GM18508 (cell line): ENCODE data around the gene OR4M1.
"Not testable (repeated sequence)": the region's sequence is repeated elsewhere in the genome, so short reads cannot be mapped to it uniquely, and the experiment has no call there.

Experiments
- ATAC-seq: cut with Tn5 transposase; IDR thresholded peaks from one replicate; pipeline ENCODE4 v1.9.1; 2021; ENCODE audit warnings: moderate number of reproducible peaks; ENCODE audit not compliant: insufficient read depth, unreplicated experiment

Gene OR4M1

GRCh38 chr14:19819879-19820278, 46.6 kb downstream of the OR4M1 start:
- not testable (repeated sequence) for ATAC-seq

GRCh38 chr14:19821016-19821415, 47.7 kb downstream of the OR4M1 start:
- not testable (repeated sequence) for ATAC-seq

- no peak for ATAC-seq
Observed at GRCh38 chr14:19823178-19823577, 49.9 kb downstream of the OR4M1 start.

GRCh38 chr14:19823765-19824164, 50.5 kb downstream of the OR4M1 start:
- ATAC-seq: no peak

- not testable (repeated sequence) for ATAC-seq
Observed at GRCh38 chr14:19827626-19828244, 54.4 kb downstream of the OR4M1 start.

- no peak for ATAC-seq
Observed at GRCh38 chr14:19828314-19828713, 55.0 kb downstream of the OR4M1 start.
